Vagina (tissue), 2 donors: ENCODE measurements around the gene CCNY. TPM values are rescaled to one million over a fixed set of nuclear protein-coding genes. Genes with fewer than 3 reads are reported as not detected.

Experiments
- DNase-seq, 2 donors: peaks; one replicate each; pipeline ENCODE4 v3.0.0-alpha.2; 2017; ENCODE audit errors: extremely low spot score in 2 of 2
- H3K27ac ChIP-seq: fragments of 200-600 bp; sonication (generic); one replicate; pipeline ENCODE4 v1.5.1; 2019
- H3K27me3 ChIP-seq: fragments of 200-600 bp; sonication (generic); one replicate; pipeline ENCODE4 v1.5.1; 2019
- H3K36me3 ChIP-seq, 2 donors: fragments of 200-600 bp; sonication (generic); one replicate each; pipeline ENCODE4 v1.5.1; 2017 to 2019
- H3K4me1 ChIP-seq: fragments of 200-600 bp; sonication (generic); one replicate; pipeline ENCODE4 v1.5.1; 2019
- H3K4me3 ChIP-seq, 2 donors: fragments of 200-600 bp; sonication (generic); 1 replicate in 1 of 2; 2 replicates in 1 of 2; pipeline ENCODE4 v1.5.1; 2016 to 2019
- H3K9me3 ChIP-seq: fragments of 200-600 bp; sonication (generic); one replicate; pipeline ENCODE4 v1.5.1; 2019
- CTCF ChIP-seq, 3 experiments: fragments of 450-650 bp in 2 of 3; fragments of 200-600 bp in 1 of 3; sonication (generic) in 1 of 3; IDR thresholded peaks; one replicate each; pipeline ENCODE4 v1.5.1; 2017 to 2019; ENCODE audit warnings: antibody characterized with exemption in 3 of 3, mild to moderate bottlenecking in 2 of 3, moderate library complexity in 2 of 3
- POLR2A ChIP-seq, 2 donors: fragments of 450-650 bp; IDR thresholded peaks; one replicate each; pipeline ENCODE4 v1.6.1; 2017; ENCODE audit warnings: antibody characterized with exemption in 2 of 2, mild to moderate bottlenecking in 2 of 2, moderate library complexity in 2 of 2
- POLR2AphosphoS5 ChIP-seq, 2 donors: sonication (generic); formaldehyde crosslinking; IDR thresholded peaks; one replicate each; pipeline ENCODE4 v1.9.0; 2017; ENCODE audit warnings: antibody characterized with exemption in 2 of 2, mild to moderate bottlenecking in 2 of 2, low read depth in 1 of 2; ENCODE audit not compliant: insufficient read depth in 1 of 2
- intact Hi-C: fragments of 100-400 bp; cut with DNase I; formaldehyde crosslinking; loops from one replicate; pipeline ENCODE4 v1.15.1; 2023
- total RNA-seq: library from RNA; depleted of rRNA; stranded (reverse); fragments of >200 nt; gene quantifications from one replicate; pipeline ENCODE4 v1.2.3, GENCODE V29; 2016

The CCNY gene
- total RNA-seq, 1 donor from 2014 or later, result 28.5 TPM

- no peak overlapping the region for H3K27ac ChIP-seq
- H3K4me1 ChIP-seq, result peaks cover 5% of the 10 kb centered on the region
- no peaks in the 10 kb centered on the region for H3K27me3 ChIP-seq
- intact Hi-C loops, result no loop called here
- no peaks in the 10 kb centered on the region for H3K36me3 ChIP-seq
- no peak for DNase-seq
- no peak overlapping the region for H3K4me3 ChIP-seq
- TF ChIP-seq POLR2A (IDR thresholded peaks at IDR 0.05) (no peak), POLR2AphosphoS5 (IDR thresholded peaks at IDR 0.05; ENCODE audit: insufficient read depth in 1 of 2, low read depth in 1 of 2) (no peak), CTCF (IDR thresholded peaks at IDR 0.05) (no peak)
- H3K9me3 ChIP-seq, result no peaks in the 10 kb centered on the region
These were observed 241.8 kb downstream of the CCNY start for GRCh38 chr10:35577926-35578617.

GRCh38 chr10:35578618-35578956, 242.3 kb downstream of the CCNY start:
- H3K4me3 ChIP-seq, result no peak overlapping the region
- intact Hi-C loops, result no loop called here
- TF ChIP-seq POLR2AphosphoS5 (IDR thresholded peaks at IDR 0.05; ENCODE audit: insufficient read depth in 1 of 2, low read depth in 1 of 2) (no peak), POLR2A (IDR thresholded peaks at IDR 0.05) (no peak), CTCF (IDR thresholded peaks at IDR 0.05) (no peak)
- no peaks in the 10 kb centered on the region for H3K27me3 ChIP-seq
- no peak for DNase-seq
- H3K36me3 ChIP-seq, result no peaks in the 10 kb centered on the region
- H3K4me1 ChIP-seq, result peaks cover 5% of the 10 kb centered on the region
- H3K27ac ChIP-seq, result no peak overlapping the region
- no peaks in the 10 kb centered on the region for H3K9me3 ChIP-seq

- no peak for DNase-seq
- Histone ChIP-seq H3K9me3 (no peaks in the 10 kb centered on the region), H3K27ac (no peak overlapping the region), H3K4me1 (peaks cover 5% of the 10 kb centered on the region), H3K4me3 (no peak overlapping the region), H3K36me3 (no peaks in the 10 kb centered on the region), H3K27me3 (no peaks in the 10 kb centered on the region)
- intact Hi-C loops, result no loop called here
- TF ChIP-seq POLR2AphosphoS5 (IDR thresholded peaks at IDR 0.05; ENCODE audit: insufficient read depth in 1 of 2, low read depth in 1 of 2) (no peak), POLR2A (IDR thresholded peaks at IDR 0.05) (no peak)
These were observed 242.8 kb downstream of the CCNY start for GRCh38 chr10:35579116-35579515.

- peaks cover 5% of the 10 kb centered on the region for H3K4me1 ChIP-seq
- no peak overlapping the region for H3K4me3 ChIP-seq
- no peak for TF ChIP-seq POLR2AphosphoS5 (IDR thresholded peaks at IDR 0.05; ENCODE audit: insufficient read depth in 1 of 2, low read depth in 1 of 2)
- H3K9me3 ChIP-seq, result no peaks in the 10 kb centered on the region
- no peaks in the 10 kb centered on the region for H3K36me3 ChIP-seq
- no peak overlapping the region for H3K27ac ChIP-seq
- H3K27me3 ChIP-seq, result no peaks in the 10 kb centered on the region
- DNase-seq, result no peak
- intact Hi-C loops, result no loop called here
These were observed 243.6 kb downstream of the CCNY start for GRCh38 chr10:35579726-35580422.

GRCh38 chr10:35580423-35580770, 244.1 kb downstream of the CCNY start:
- Histone ChIP-seq H3K4me1 (peaks cover 5% of the 10 kb centered on the region), H3K4me3 (no peak overlapping the region), H3K27ac (no peak overlapping the region), H3K9me3 (no peaks in the 10 kb centered on the region), H3K36me3 (no peaks in the 10 kb centered on the region), H3K27me3 (no peaks in the 10 kb centered on the region)
- no peak for DNase-seq
- intact Hi-C loops, result no loop called here
- TF ChIP-seq POLR2AphosphoS5 (IDR thresholded peaks at IDR 0.05; ENCODE audit: insufficient read depth in 1 of 2, low read depth in 1 of 2), result no peak
- no peak for TF ChIP-seq POLR2A (IDR thresholded peaks at IDR 0.05)
- no peak for TF ChIP-seq CTCF (IDR thresholded peaks at IDR 0.05)

- DNase-seq, result no peak
- Histone ChIP-seq H3K4me1 (peaks cover 5% of the 10 kb centered on the region), H3K4me3 (no peak overlapping the region), H3K27ac (no peak overlapping the region), H3K27me3 (no peaks in the 10 kb centered on the region), H3K36me3 (no peaks in the 10 kb centered on the region), H3K9me3 (no peaks in the 10 kb centered on the region)
- TF ChIP-seq CTCF (IDR thresholded peaks at IDR 0.05) (no peak), POLR2A (IDR thresholded peaks at IDR 0.05) (no peak), POLR2AphosphoS5 (IDR thresholded peaks at IDR 0.05; ENCODE audit: insufficient read depth in 1 of 2, low read depth in 1 of 2) (no peak)
- intact Hi-C loops, result no loop called here
These were observed 245.3 kb downstream of the CCNY start for GRCh38 chr10:35581655-35582054.
